IMR-90 (cell line): ENCODE results near the gene SGSM2. TPM values are rescaled to one million over a fixed set of nuclear protein-coding genes. Genes with fewer than 3 reads are reported as not detected.

Experiments
- ATAC-seq: fragments of 200-7000 bp; cut with Tn5 transposase; 2 replicates; pipeline ENCODE4 v1.9.1; 2020; ENCODE audit warnings: low read depth, mild to moderate bottlenecking, moderate library complexity
- BruUV-seq: library from RNA; stranded (reverse); fragments of 400-500 nt; replicated peaks from 2 replicates; lab custom pipeline; 2021; lab: Mats Ljungman, UMichigan
- CTCF ChIA-PET: fragments of 300-600 bp; formaldehyde crosslinking; extraction: SDS; loops from one replicate; lab custom pipeline; 2021; ENCODE audit warnings: antibody characterized with exemption; lab: Yijun Ruan, JAX
- POLR2A ChIA-PET: fragments of 300-600 bp; sonication (Branson Sonifier 250); formaldehyde crosslinking; loops from one replicate; lab custom pipeline; 2022; ENCODE audit warnings: antibody characterized with exemption; ENCODE audit not compliant: unreplicated experiment; lab: Charles Lee
- DNase-seq: peaks from one replicate; pipeline ENCODE4 v3.0.0; 2013
- H2AFZ ChIP-seq: replicated peaks from 2 replicates; pipeline ENCODE3; 2013; ENCODE audit warnings: low read length, mild to moderate bottlenecking; ENCODE audit not compliant: poor library complexity
- H2AK5ac ChIP-seq: 2 replicates; pipeline ENCODE4 v1.6.1; 2013; ENCODE audit warnings: low read depth, low read length, inconsistent platforms
- H2AK9ac ChIP-seq: replicated peaks from 2 replicates; pipeline ENCODE3; 2013; ENCODE audit warnings: mild to moderate bottlenecking, low read depth, low read length, moderate library complexity; ENCODE audit not compliant: poor library complexity
- H2BK120ac ChIP-seq: 2 replicates; pipeline ENCODE4 v1.6.1; 2013; ENCODE audit warnings: low read depth, low read length, inconsistent platforms
- H2BK15ac ChIP-seq: 3 replicates; pipeline ENCODE4 v1.6.1; 2013; ENCODE audit warnings: low read depth, low read length, inconsistent platforms
- H2BK20ac ChIP-seq: 2 replicates; pipeline ENCODE4 v1.6.1; 2013; ENCODE audit warnings: low read depth, mild to moderate bottlenecking, inconsistent platforms, low read length, moderate library complexity
- H2BK5ac ChIP-seq: 2 replicates; pipeline ENCODE4 v1.6.1; 2013; ENCODE audit warnings: mild to moderate bottlenecking, low read depth, low read length, inconsistent platforms; ENCODE audit not compliant: poor library complexity, severe bottlenecking
- H3K14ac ChIP-seq: replicated peaks from 2 replicates; pipeline ENCODE4 v1.6.1; 2013; ENCODE audit warnings: low read depth, low read length, inconsistent platforms
- H3K18ac ChIP-seq: 2 replicates; pipeline ENCODE4 v1.6.1; 2013; ENCODE audit warnings: low read depth, low read length, control low read depth
- H3K23ac ChIP-seq: 2 replicates; pipeline ENCODE4 v1.6.1; 2013; ENCODE audit warnings: low read depth, low read length, inconsistent platforms
- H3K27ac ChIP-seq: 2 replicates; pipeline ENCODE4 v1.5.1; 2013; ENCODE audit warnings: mild to moderate bottlenecking, control low read depth, low read length; ENCODE audit not compliant: insufficient read depth
- H3K27me3 ChIP-seq: 2 replicates; pipeline ENCODE4 v1.6.1; 2013; ENCODE audit warnings: low read length; ENCODE audit not compliant: control insufficient read depth, insufficient read depth
- H3K36me3 ChIP-seq: 2 replicates; pipeline ENCODE4 v1.6.1; 2013; ENCODE audit warnings: low read length, mixed read lengths; ENCODE audit not compliant: control insufficient read depth, insufficient read depth
- H3K4ac ChIP-seq: 2 replicates; pipeline ENCODE4 v1.6.1; 2013; ENCODE audit warnings: low read depth, low read length, inconsistent platforms
- H3K4me1 ChIP-seq: 2 replicates; pipeline ENCODE4 v1.6.1; 2013; ENCODE audit warnings: low read length, mixed read lengths; ENCODE audit not compliant: control insufficient read depth, insufficient read depth
- H3K4me2 ChIP-seq: 2 replicates; pipeline ENCODE4 v1.6.1; 2013; ENCODE audit warnings: low read depth, mild to moderate bottlenecking, control low read depth, low read length, moderate library complexity
- H3K4me3 ChIP-seq: 2 replicates; pipeline ENCODE4 v1.5.1; 2013; ENCODE audit warnings: low read depth, mild to moderate bottlenecking, control low read depth, low read length, moderate library complexity; ENCODE audit not compliant: insufficient read depth
- H3K56ac ChIP-seq: 2 replicates; pipeline ENCODE4 v1.6.1; 2013; ENCODE audit warnings: low read length, inconsistent platforms; ENCODE audit not compliant: insufficient read depth; ENCODE audit errors: extremely low read depth
- H3K79me1 ChIP-seq, 2 experiments: 2 replicates each; pipeline ENCODE4 v1.6.1; 2013; ENCODE audit warnings: low read length in 2 of 2, inconsistent platforms in 1 of 2, low read depth in 1 of 2
- H3K9ac ChIP-seq: 2 replicates; pipeline ENCODE4 v1.6.1; 2013; ENCODE audit warnings: low read depth, low read length, control low read depth
- H3K9me1 ChIP-seq: 2 replicates; pipeline ENCODE4 v1.6.1; 2013; ENCODE audit warnings: low read length, inconsistent platforms; ENCODE audit not compliant: insufficient read depth
- H3K9me3 ChIP-seq: 2 replicates; pipeline ENCODE4 v1.6.1; 2013; ENCODE audit warnings: low read length; ENCODE audit not compliant: control insufficient read depth, insufficient read depth
- H4K20me1 ChIP-seq: 2 replicates; pipeline ENCODE4 v1.6.1; 2013; ENCODE audit warnings: low read length, inconsistent platforms; ENCODE audit not compliant: insufficient read depth
- H4K5ac ChIP-seq: 2 replicates; pipeline ENCODE4 v1.6.1; 2013; ENCODE audit warnings: mild to moderate bottlenecking, low read depth, low read length, control low read depth
- H4K8ac ChIP-seq, 2 experiments: 2 replicates each; pipeline ENCODE4 v1.6.1; 2013; ENCODE audit warnings: low read depth in 2 of 2, low read length in 2 of 2, control low read depth in 1 of 2, inconsistent platforms in 1 of 2
- H4K91ac ChIP-seq: 2 replicates; pipeline ENCODE4 v1.6.1; 2013; ENCODE audit warnings: low read depth, low read length, inconsistent platforms; ENCODE audit not compliant: insufficient read depth
- CEBPB ChIP-seq: IDR thresholded peaks from 2 replicates; pipeline ENCODE4 v1.6.1; 2012; ENCODE audit warnings: low read depth, low read length, improper control_type of control experiment
- CHD1 ChIP-seq: IDR thresholded peaks from 2 replicates; pipeline ENCODE4 v1.6.1; 2012; ENCODE audit warnings: low read depth, low read length, improper control_type of control experiment
- ELK1 ChIP-seq: fragments of 150-350 bp; IDR thresholded peaks from 2 replicates; pipeline ENCODE4 v1.6.1; 2016; ENCODE audit warnings: low read depth, mild to moderate bottlenecking, low read length, moderate library complexity, borderline replicate concordance
- FOS ChIP-seq: fragments of 150-350 bp; IDR thresholded peaks from 2 replicates; pipeline ENCODE4 v1.6.1; 2016; ENCODE audit warnings: low read depth, low read length
- MAZ ChIP-seq: IDR thresholded peaks from 2 replicates; pipeline ENCODE4 v1.6.1; 2012; ENCODE audit warnings: low read depth, mild to moderate bottlenecking, low read length, improper control_type of control experiment, moderate library complexity, borderline replicate concordance
- MXI1 ChIP-seq: IDR thresholded peaks from 2 replicates; pipeline ENCODE4 v1.6.1; 2012; ENCODE audit warnings: low read depth, mild to moderate bottlenecking, low read length, moderate library complexity, borderline replicate concordance
- NFE2L2 ChIP-seq: fragments of 150-350 bp; IDR thresholded peaks from 2 replicates; pipeline ENCODE4 v1.6.1; 2016; ENCODE audit warnings: low read depth, mild to moderate bottlenecking, low read length
- POLR2A ChIP-seq: IDR thresholded peaks from 2 replicates; pipeline ENCODE4 v1.6.1; 2012; ENCODE audit warnings: mild to moderate bottlenecking, low read depth, low read length
- RAD21 ChIP-seq: IDR thresholded peaks from 2 replicates; pipeline ENCODE4 v1.6.1; 2012; ENCODE audit warnings: low read length, improper control_type of control experiment
- RCOR1 ChIP-seq: IDR thresholded peaks from 2 replicates; pipeline ENCODE4 v1.6.1; 2012; ENCODE audit warnings: mild to moderate bottlenecking, low read length, improper control_type of control experiment; ENCODE audit not compliant: insufficient replicate concordance
- RFX5 ChIP-seq: IDR thresholded peaks from 2 replicates; pipeline ENCODE4 v1.8.0; 2012; ENCODE audit warnings: low read depth, mild to moderate bottlenecking, low read length, moderate library complexity
- SMC3 ChIP-seq: fragments of 150-350 bp; IDR thresholded peaks from 2 replicates; pipeline ENCODE4 v1.6.1; 2016; ENCODE audit warnings: low read depth, mild to moderate bottlenecking, antibody characterized with exemption, low read length, moderate library complexity
- USF2 ChIP-seq: fragments of 150-350 bp; IDR thresholded peaks from 2 replicates; pipeline ENCODE4 v1.6.1; 2017; ENCODE audit warnings: mild to moderate bottlenecking, antibody characterized with exemption, low read length, low read depth
- WGBS, 2 experiments: methylation state at CpG; one replicate each; pipeline versions ENCODE4 v1.1.5 to v1.1.7; 2013; ENCODE audit warnings: missing lambda C conversion rate in 2 of 2; ENCODE audit not compliant: insufficient read length in 1 of 2; ENCODE audit errors: extremely low coverage in 2 of 2; 5-methylcytosine and 5-hydroxymethylcytosine counted together
- dilution Hi-C: fragments of 300-500 bp; cut with HindIII; formaldehyde crosslinking; loops from one replicate; pipeline ENCODE4 v1.14.3; 2018; ENCODE audit warnings: low sequenced_read_pairs; ENCODE audit not compliant: unreplicated experiment
- in situ Hi-C: fragments of 300-500 bp; cut with MboI; formaldehyde crosslinking; loops from 3 replicates; pipeline ENCODE4 v1.14.3; 2019; ENCODE audit warnings: low sequenced_read_pairs, inconsistent platforms, mixed read lengths
- intact Hi-C: fragments of 100-400 bp; cut with micrococcal nuclease; formaldehyde crosslinking; loops from 2 replicates; pipeline ENCODE4 v1.10.0; 2022
- polyA plus RNA-seq, 3 experiments: library from polyadenylated mRNA; depleted of rRNA; stranded (reverse); fragments of >200 nt; gene quantifications; 2 replicates each; pipeline ENCODE4 v1.2.3, GENCODE V29; 2012; ENCODE audit warnings: low replicate concordance in 1 of 3
- total RNA-seq: library from RNA; depleted of rRNA; stranded (reverse); fragments of >200 nt; gene quantifications from 2 replicates; pipeline ENCODE4 v1.2.3, GENCODE V29; 2012
- TF ChIP-seq, protein P1 (sequence below): conservative IDR thresholded peaks from 2 replicates; pipeline ENCODE4 v1.5.1; 2012; ENCODE audit warnings: mild to moderate bottlenecking, low read depth, low read length, improper control_type of control experiment

SGSM2 gene
- total and polyA plus RNA-seq, 2 of the 4 experiments (the other 2 are of a cell fraction): 13.6 to 81.2 TPM

DNA sequence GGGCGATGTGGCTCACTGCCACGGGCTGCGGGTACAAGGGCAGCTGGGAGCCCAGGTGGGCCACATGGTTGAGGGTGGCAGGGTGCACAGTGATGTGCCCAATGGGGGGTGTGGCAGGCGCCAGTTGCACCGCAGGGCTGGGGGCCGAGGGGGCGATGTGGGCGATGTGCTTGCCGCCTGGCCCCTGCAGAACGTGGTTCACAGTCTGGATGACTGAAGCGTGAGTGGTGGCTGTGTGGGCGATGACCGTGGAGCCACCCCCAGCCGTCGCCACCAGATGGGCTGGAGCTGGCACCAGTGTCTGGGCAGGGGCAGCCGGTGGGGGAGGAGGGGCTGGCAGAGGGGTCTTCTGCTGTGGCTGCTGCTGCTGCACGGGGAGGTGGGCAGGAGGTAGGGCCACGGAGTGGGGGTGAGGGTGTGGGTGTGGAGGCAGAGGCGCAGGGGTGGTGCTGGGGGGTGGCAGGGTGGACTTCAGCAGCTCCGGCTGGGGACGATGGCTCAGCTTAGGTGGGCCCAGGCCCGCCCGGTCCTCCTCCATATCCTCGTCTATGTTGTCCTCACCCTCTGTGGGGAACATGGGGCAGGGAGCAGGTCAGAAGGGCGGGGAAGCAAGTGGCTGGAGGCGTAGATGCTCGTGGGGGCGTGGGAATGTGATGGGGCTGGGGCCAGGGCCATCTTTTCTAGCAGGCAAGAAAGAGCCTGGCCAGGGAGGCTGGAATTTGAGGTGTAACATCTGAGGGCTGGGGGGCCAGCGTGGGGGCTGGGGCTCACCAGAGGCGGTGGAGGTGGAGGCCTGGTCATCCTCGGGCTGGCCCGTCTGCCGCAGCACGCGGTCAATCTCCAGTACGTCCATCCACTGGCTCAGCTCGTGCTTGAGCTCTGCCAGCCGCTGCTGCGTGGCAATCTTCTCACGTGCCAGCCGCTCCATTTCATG, 50.1 kb downstream of the SGSM2 start:
- in situ Hi-C loops: no loop called here
- Histone ChIP-seq H3K79me1 (peaks cover 16 to 43% of the 10 kb centered on the region in 2 experiments), H3K4ac (no peak overlapping the region), H3K9me1 (peaks cover 5% of the 10 kb centered on the region; the same call in 1 of the 2 replicates), H4K91ac (no peak overlapping the region), H3K56ac (no peak overlapping the region), H2BK5ac (no peak overlapping the region), H2BK120ac (no peak overlapping the region), H3K4me3 (no peak overlapping the region), H3K4me1 (peaks cover 9% of the 10 kb centered on the region), H4K8ac (no peak overlapping the region), H3K4me2 (no peak overlapping the region), H4K5ac (no peak overlapping the region), H3K9ac (no peak overlapping the region), H3K36me3 (peaks cover 30% of the 10 kb centered on the region; the same call in 1 of the 2 replicates), H3K27me3 (no peaks in the 10 kb centered on the region), H2AFZ (no peak overlapping the region), H2BK15ac (no peak overlapping the region), H3K23ac (no peak overlapping the region), H4K20me1 (peaks cover 32% of the 10 kb centered on the region), H3K9me3 (no peaks in the 10 kb centered on the region), H3K14ac (no peak overlapping the region), H2AK5ac (no peak overlapping the region), H3K27ac (no peak overlapping the region), H3K18ac (no peak overlapping the region), H2AK9ac (no peak overlapping the region), H2BK20ac (no peak overlapping the region)
- ChIA-PET CTCF (interaction anchor here (0.6 kb wide), 1 partner anchor 215 kb away, joined by 7 read pairs; no protein-coding TSS in a partner anchor), POLR2A (no interaction called here)
- intact Hi-C loops: no loop called here
- 94% methylated on average over 24 of the region's 41 CpGs; no CpG with 5 or more reads in 1 of the 2 experiments for WGBS, 2 experiments
- BruUV-seq: no TSS peak
- DNase-seq (no peak), ATAC-seq (no peak)
- dilution Hi-C loops: no loop called here
- TF ChIP-seq RCOR1: no peak
- no peak for TF ChIP-seq FOS
- TF ChIP-seq MXI1: no peak
- TF ChIP-seq RFX5: no peak
- TF ChIP-seq RAD21: no peak
- TF ChIP-seq, protein P1, sequence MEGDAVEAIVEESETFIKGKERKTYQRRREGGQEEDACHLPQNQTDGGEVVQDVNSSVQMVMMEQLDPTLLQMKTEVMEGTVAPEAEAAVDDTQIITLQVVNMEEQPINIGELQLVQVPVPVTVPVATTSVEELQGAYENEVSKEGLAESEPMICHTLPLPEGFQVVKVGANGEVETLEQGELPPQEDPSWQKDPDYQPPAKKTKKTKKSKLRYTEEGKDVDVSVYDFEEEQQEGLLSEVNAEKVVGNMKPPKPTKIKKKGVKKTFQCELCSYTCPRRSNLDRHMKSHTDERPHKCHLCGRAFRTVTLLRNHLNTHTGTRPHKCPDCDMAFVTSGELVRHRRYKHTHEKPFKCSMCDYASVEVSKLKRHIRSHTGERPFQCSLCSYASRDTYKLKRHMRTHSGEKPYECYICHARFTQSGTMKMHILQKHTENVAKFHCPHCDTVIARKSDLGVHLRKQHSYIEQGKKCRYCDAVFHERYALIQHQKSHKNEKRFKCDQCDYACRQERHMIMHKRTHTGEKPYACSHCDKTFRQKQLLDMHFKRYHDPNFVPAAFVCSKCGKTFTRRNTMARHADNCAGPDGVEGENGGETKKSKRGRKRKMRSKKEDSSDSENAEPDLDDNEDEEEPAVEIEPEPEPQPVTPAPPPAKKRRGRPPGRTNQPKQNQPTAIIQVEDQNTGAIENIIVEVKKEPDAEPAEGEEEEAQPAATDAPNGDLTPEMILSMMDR: no peak
- no peak for TF ChIP-seq MAZ
- TF ChIP-seq POLR2A: no peak
- no peak for TF ChIP-seq USF2
- no peak for TF ChIP-seq NFE2L2
- TF ChIP-seq SMC3: no peak
- no peak for TF ChIP-seq CHD1
- no peak for TF ChIP-seq CEBPB
- TF ChIP-seq ELK1: no peak
